GM23338 (cell line): ENCODE data around the gene ATG7. TPM values are rescaled to one million over a fixed set of nuclear protein-coding genes. Genes with fewer than 3 reads are reported as not detected.

Experiments
- ATAC-seq: fragments of 200-7000 bp; cut with Tn5 transposase; 3 replicates; pipeline ENCODE4 v1.9.1; 2020
- DNase-seq: peaks from one replicate; pipeline ENCODE4 v3.0.0-alpha.2; 2015; ENCODE audit warnings: low spot score
- H2AFZ ChIP-seq: fragments of 200-600 bp; sonication (generic); 2 replicates; pipeline ENCODE4 v1.8.0; 2016; ENCODE audit warnings: antibody characterized with exemption, mild to moderate bottlenecking, moderate library complexity
- H3F3A ChIP-seq: fragments of 200-600 bp; sonication (generic); replicated peaks from 2 replicates; pipeline ENCODE4 v1.8.0; 2017; ENCODE audit warnings: antibody characterized with exemption, mixed run types, low read depth
- H3K27ac ChIP-seq: fragments of 200-600 bp; sonication (generic); 2 replicates; pipeline ENCODE4 v1.6.1; 2016; ENCODE audit warnings: low read depth
- H3K27me3 ChIP-seq: fragments of 200-600 bp; sonication (generic); 2 replicates; pipeline ENCODE4 v1.8.0; 2016; ENCODE audit warnings: mild to moderate bottlenecking, mixed run types, moderate library complexity; ENCODE audit not compliant: insufficient read depth
- H3K36me3 ChIP-seq: fragments of 200-600 bp; sonication (generic); 2 replicates; pipeline ENCODE4 v1.8.0; 2016; ENCODE audit warnings: mild to moderate bottlenecking; ENCODE audit not compliant: insufficient read depth
- H3K4me1 ChIP-seq: fragments of 200-600 bp; sonication (generic); 2 replicates; pipeline ENCODE4 v1.8.0; 2016; ENCODE audit warnings: mild to moderate bottlenecking, moderate library complexity; ENCODE audit not compliant: insufficient read depth
- H3K4me2 ChIP-seq: fragments of 200-600 bp; sonication (generic); 2 replicates; pipeline ENCODE4 v1.7.1; 2017; ENCODE audit warnings: mixed run types
- H3K4me3 ChIP-seq: fragments of 200-600 bp; sonication (generic); 2 replicates; pipeline ENCODE4 v1.6.1; 2016; ENCODE audit warnings: mixed run types
- H3K79me2 ChIP-seq: fragments of 200-600 bp; sonication (generic); replicated peaks from 2 replicates; pipeline ENCODE4 v1.8.0; 2017; ENCODE audit warnings: mild to moderate bottlenecking; ENCODE audit not compliant: insufficient read depth
- H3K9me2 ChIP-seq: fragments of 200-600 bp; sonication (generic); 2 replicates; pipeline ENCODE4 v1.8.0; 2017; ENCODE audit not compliant: insufficient read depth
- H4K20me1 ChIP-seq: fragments of 200-600 bp; sonication (generic); replicated peaks from 2 replicates; pipeline ENCODE4 v1.8.0; 2017; ENCODE audit warnings: mild to moderate bottlenecking; ENCODE audit not compliant: insufficient read depth
- H3K27ac Mint-ChIP-seq: 2 replicates; pipeline ENCODE4 v1.8.0; 2020; ENCODE audit warnings: inconsistent platforms, mild to moderate bottlenecking, moderate library complexity, mixed read lengths
- H3K27me3 Mint-ChIP-seq: 3 replicates; pipeline ENCODE4 v1.8.0; 2022; ENCODE audit warnings: low read depth, mild to moderate bottlenecking, moderate library complexity, mixed read lengths, inconsistent platforms; ENCODE audit not compliant: insufficient read depth, poor library complexity
- H3K36me3 Mint-ChIP-seq: 3 replicates; pipeline ENCODE4 v1.8.0; 2021; ENCODE audit warnings: low read depth, mild to moderate bottlenecking, inconsistent platforms, moderate library complexity, mixed read lengths
- H3K4me1 Mint-ChIP-seq: 3 replicates; pipeline ENCODE4 v1.8.0; 2020; ENCODE audit warnings: mild to moderate bottlenecking, inconsistent platforms, mixed read lengths
- H3K4me3 Mint-ChIP-seq: 3 replicates; pipeline ENCODE4 v1.8.0; 2021; ENCODE audit warnings: moderate library complexity, mild to moderate bottlenecking, inconsistent platforms, mixed read lengths
- H3K9me3 Mint-ChIP-seq: 3 replicates; pipeline ENCODE4 v1.8.0; 2020; ENCODE audit warnings: moderate library complexity, mild to moderate bottlenecking, inconsistent platforms, mixed read lengths
- CREB1 ChIP-seq: fragments of 250-450 bp; sonication (Bioruptor Pico); IDR thresholded peaks from 2 replicates; pipeline ENCODE4 v1.5.0; 2020; ENCODE audit warnings: low read depth, mild to moderate bottlenecking, moderate library complexity
- EZH2 ChIP-seq: fragments of 200-600 bp; sonication (generic); IDR thresholded peaks from one replicate; pipeline ENCODE4 v1.8.0; 2017; ENCODE audit warnings: antibody characterized with exemption, mild to moderate bottlenecking, low read depth; ENCODE audit not compliant: unreplicated experiment
- NANOG ChIP-seq: IDR thresholded peaks from 2 replicates; pipeline ENCODE4 v1.6.1; 2016; ENCODE audit warnings: antibody characterized with exemption, borderline replicate concordance
- POLR2AphosphoS5 ChIP-seq: IDR thresholded peaks from 2 replicates; pipeline ENCODE4 v1.6.1; 2016; ENCODE audit warnings: antibody characterized with exemption, low read depth
- STAT1 ChIP-seq: IDR thresholded peaks from one replicate; pipeline ENCODE4 v1.6.1; 2016; ENCODE audit warnings: antibody characterized with exemption; ENCODE audit not compliant: unreplicated experiment
- ZNF331 ChIP-seq: fragments of 250-450 bp; sonication (Bioruptor Pico); IDR thresholded peaks from 2 replicates; pipeline ENCODE4 v1.5.0; 2020; ENCODE audit warnings: low read depth, mild to moderate bottlenecking, moderate library complexity
- polyA plus RNA-seq: library from polyadenylated mRNA; unstranded; fragments of >200 nt; fragmentation: Nextera tagmentation; extraction: Ambion mirVana; gene quantifications from 2 replicates; pipeline ENCODE4 v1.2.1, GENCODE V29; 2016
- total RNA-seq: library from RNA; depleted of rRNA; stranded (reverse); fragments of >200 nt; shearing (Covaris generic); gene quantifications from 2 replicates; pipeline ENCODE4 v1.2.3, GENCODE V29; 2014
- TF ChIP-seq, protein P1 (sequence below): fragments of 250-450 bp; sonication (Bioruptor Pico); IDR thresholded peaks from 2 replicates; pipeline ENCODE4 v1.5.0; 2020; ENCODE audit warnings: mild to moderate bottlenecking, moderate library complexity
- TF ChIP-seq, protein P2 (sequence below): IDR thresholded peaks from one replicate; pipeline ENCODE4 v1.6.1; 2018; ENCODE audit warnings: antibody characterized with exemption; ENCODE audit not compliant: unreplicated experiment
- TF ChIP-seq, protein P3 (sequence below): IDR thresholded peaks from 2 replicates; pipeline ENCODE4 v1.6.1; 2016; ENCODE audit warnings: antibody characterized with exemption

Gene ATG7
- total and polyA plus RNA-seq, 2 experiments from 2014 or later, result 16.2 to 36.7 TPM

DNA sequence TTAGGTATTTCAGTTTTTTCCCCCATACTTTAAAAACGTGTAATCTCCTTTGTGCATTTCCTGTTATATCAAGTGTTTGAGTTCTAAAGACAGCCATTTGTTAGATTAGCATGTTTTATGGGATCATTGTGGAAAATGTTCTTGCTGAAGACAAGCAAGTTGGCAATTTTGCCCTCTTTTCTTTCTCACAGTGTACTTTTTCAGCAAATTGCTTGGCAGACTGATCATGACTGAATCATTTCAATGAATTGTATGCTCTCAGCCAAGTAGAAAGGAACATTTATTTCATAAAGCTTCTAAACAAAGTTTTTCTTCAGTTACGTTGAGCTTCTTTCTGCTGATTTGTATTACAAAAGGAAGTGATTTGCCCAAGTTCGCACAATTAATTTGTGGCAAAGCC lies 51.6 kb downstream of the ATG7 start:
- H3K27me3 ChIP-seq, result no peaks in the 10 kb centered on the region
- Mint-ChIP-seq H3K4me1 (peaks cover 13% of the 10 kb centered on the region; the same call in 2 of the 3 replicates), H3K9me3 (no peaks in the 10 kb centered on the region), H3K27ac (no peak overlapping the region), H3K4me3 (no peak overlapping the region), H3K36me3 (peaks cover 11% of the 10 kb centered on the region), H3K27me3 (no peaks in the 10 kb centered on the region)
- H3K36me3 ChIP-seq, result no peaks in the 10 kb centered on the region
- ATAC-seq (no peak), DNase-seq (no peak)
- H3K27ac ChIP-seq, result no peak overlapping the region
- no peak overlapping the region for H3K4me3 ChIP-seq
- no peaks in the 10 kb centered on the region for H3K9me2 ChIP-seq
- TF ChIP-seq, protein P1, sequence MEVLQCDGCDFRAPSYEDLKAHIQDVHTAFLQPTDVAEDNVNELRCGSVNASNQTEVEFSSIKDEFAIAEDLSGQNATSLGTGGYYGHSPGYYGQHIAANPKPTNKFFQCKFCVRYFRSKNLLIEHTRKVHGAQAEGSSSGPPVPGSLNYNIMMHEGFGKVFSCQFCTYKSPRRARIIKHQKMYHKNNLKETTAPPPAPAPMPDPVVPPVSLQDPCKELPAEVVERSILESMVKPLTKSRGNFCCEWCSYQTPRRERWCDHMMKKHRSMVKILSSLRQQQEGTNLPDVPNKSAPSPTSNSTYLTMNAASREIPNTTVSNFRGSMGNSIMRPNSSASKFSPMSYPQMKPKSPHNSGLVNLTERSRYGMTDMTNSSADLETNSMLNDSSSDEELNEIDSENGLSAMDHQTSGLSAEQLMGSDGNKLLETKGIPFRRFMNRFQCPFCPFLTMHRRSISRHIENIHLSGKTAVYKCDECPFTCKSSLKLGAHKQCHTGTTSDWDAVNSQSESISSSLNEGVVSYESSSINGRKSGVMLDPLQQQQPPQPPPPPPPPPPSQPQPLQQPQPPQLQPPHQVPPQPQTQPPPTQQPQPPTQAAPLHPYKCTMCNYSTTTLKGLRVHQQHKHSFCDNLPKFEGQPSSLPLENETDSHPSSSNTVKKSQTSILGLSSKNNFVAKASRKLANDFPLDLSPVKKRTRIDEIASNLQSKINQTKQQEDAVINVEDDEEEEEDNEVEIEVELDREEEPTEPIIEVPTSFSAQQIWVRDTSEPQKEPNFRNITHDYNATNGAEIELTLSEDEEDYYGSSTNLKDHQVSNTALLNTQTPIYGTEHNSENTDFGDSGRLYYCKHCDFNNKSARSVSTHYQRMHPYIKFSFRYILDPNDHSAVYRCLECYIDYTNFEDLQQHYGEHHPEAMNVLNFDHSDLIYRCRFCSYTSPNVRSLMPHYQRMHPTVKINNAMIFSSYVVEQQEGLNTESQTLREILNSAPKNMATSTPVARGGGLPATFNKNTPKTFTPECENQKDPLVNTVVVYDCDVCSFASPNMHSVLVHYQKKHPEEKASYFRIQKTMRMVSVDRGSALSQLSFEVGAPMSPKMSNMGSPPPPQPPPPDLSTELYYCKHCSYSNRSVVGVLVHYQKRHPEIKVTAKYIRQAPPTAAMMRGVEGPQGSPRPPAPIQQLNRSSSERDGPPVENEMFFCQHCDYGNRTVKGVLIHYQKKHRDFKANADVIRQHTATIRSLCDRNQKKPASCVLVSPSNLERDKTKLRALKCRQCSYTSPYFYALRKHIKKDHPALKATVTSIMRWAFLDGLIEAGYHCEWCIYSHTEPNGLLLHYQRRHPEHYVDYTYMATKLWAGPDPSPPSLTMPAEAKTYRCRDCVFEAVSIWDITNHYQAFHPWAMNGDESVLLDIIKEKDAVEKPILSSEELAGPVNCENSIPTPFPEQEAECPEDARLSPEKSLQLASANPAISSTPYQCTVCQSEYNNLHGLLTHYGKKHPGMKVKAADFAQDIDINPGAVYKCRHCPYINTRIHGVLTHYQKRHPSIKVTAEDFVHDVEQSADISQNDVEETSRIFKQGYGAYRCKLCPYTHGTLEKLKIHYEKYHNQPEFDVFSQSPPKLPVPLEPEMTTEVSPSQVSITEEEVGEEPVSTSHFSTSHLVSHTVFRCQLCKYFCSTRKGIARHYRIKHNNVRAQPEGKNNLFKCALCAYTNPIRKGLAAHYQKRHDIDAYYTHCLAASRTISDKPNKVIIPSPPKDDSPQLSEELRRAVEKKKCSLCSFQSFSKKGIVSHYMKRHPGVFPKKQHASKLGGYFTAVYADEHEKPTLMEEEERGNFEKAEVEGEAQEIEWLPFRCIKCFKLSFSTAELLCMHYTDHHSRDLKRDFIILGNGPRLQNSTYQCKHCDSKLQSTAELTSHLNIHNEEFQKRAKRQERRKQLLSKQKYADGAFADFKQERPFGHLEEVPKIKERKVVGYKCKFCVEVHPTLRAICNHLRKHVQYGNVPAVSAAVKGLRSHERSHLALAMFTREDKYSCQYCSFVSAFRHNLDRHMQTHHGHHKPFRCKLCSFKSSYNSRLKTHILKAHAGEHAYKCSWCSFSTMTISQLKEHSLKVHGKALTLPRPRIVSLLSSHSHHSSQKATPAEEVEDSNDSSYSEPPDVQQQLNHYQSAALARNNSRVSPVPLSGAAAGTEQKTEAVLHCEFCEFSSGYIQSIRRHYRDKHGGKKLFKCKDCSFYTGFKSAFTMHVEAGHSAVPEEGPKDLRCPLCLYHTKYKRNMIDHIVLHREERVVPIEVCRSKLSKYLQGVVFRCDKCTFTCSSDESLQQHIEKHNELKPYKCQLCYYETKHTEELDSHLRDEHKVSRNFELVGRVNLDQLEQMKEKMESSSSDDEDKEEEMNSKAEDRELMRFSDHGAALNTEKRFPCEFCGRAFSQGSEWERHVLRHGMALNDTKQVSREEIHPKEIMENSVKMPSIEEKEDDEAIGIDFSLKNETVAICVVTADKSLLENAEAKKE (CRISPR knock-in tag), result no peak
- TF ChIP-seq POLR2AphosphoS5, result no peak
- no peak for TF ChIP-seq EZH2
- TF ChIP-seq, protein P2, sequence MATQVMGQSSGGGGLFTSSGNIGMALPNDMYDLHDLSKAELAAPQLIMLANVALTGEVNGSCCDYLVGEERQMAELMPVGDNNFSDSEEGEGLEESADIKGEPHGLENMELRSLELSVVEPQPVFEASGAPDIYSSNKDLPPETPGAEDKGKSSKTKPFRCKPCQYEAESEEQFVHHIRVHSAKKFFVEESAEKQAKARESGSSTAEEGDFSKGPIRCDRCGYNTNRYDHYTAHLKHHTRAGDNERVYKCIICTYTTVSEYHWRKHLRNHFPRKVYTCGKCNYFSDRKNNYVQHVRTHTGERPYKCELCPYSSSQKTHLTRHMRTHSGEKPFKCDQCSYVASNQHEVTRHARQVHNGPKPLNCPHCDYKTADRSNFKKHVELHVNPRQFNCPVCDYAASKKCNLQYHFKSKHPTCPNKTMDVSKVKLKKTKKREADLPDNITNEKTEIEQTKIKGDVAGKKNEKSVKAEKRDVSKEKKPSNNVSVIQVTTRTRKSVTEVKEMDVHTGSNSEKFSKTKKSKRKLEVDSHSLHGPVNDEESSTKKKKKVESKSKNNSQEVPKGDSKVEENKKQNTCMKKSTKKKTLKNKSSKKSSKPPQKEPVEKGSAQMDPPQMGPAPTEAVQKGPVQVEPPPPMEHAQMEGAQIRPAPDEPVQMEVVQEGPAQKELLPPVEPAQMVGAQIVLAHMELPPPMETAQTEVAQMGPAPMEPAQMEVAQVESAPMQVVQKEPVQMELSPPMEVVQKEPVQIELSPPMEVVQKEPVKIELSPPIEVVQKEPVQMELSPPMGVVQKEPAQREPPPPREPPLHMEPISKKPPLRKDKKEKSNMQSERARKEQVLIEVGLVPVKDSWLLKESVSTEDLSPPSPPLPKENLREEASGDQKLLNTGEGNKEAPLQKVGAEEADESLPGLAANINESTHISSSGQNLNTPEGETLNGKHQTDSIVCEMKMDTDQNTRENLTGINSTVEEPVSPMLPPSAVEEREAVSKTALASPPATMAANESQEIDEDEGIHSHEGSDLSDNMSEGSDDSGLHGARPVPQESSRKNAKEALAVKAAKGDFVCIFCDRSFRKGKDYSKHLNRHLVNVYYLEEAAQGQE, result no peak
- no peak for TF ChIP-seq NANOG
- no peak for TF ChIP-seq CREB1
- TF ChIP-seq ZNF331 (CRISPR knock-in tag), result no peak
- TF ChIP-seq STAT1, result no peak
- TF ChIP-seq, protein P3, sequence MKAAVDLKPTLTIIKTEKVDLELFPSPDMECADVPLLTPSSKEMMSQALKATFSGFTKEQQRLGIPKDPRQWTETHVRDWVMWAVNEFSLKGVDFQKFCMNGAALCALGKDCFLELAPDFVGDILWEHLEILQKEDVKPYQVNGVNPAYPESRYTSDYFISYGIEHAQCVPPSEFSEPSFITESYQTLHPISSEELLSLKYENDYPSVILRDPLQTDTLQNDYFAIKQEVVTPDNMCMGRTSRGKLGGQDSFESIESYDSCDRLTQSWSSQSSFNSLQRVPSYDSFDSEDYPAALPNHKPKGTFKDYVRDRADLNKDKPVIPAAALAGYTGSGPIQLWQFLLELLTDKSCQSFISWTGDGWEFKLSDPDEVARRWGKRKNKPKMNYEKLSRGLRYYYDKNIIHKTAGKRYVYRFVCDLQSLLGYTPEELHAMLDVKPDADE, result no peak
- no peaks in the 10 kb centered on the region for H3K79me2 ChIP-seq
- no peaks in the 10 kb centered on the region for H4K20me1 ChIP-seq
- H2AFZ ChIP-seq, result no peak overlapping the region
- H3K4me2 ChIP-seq, result no peak overlapping the region
- H3F3A ChIP-seq, result no peaks in the 10 kb centered on the region
- no peaks in the 10 kb centered on the region; the same call in 1 of the 2 replicates for H3K4me1 ChIP-seq
